ENCODE data around the gene ATP5IF1.

The ATP5IF1 gene

DNA sequence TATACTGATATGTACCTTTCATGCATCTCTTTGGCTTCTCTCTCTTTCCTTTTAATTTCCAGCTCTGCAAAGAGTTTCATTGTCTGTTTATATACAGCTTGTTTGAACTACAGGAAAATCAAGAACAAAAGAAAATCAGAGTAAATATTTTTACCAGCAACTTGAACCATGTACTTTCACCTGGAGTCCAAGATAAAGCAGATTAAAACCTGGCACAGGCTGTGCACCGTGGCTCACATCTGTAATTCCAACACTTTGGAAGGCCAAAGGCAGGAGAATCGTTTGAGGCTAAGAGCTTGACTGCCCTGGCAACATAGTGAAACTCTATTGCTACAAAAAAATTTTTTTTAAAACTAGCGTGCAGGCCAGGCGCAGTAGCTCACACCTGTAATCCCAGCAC, 30.7 kb upstream of the ATP5IF1 start:
- Histone ChIP-seq H3K36me3 (replicated peaks; ENCODE audit: insufficient read depth, low read length) (peaks cover 8% of the 10 kb centered on the region; the same call in 1 of the 2 replicates), H3K27me3 (replicated peaks; ENCODE audit: insufficient read depth, low read length) (no peaks in the 10 kb centered on the region), H2AFZ (ENCODE audit: low read length) (no peak overlapping the region), H3K27ac (ENCODE audit: low read length) (no peak overlapping the region), H3K9me3 (replicated peaks; ENCODE audit: insufficient read depth, low read length) (no peaks in the 10 kb centered on the region), H3K9me2 (replicated peaks; ENCODE audit: insufficient read depth, low read length) (no peaks in the 10 kb centered on the region), H3K79me2 (ENCODE audit: low read length) (no peaks in the 10 kb centered on the region), H3K4me3 (ENCODE audit: low read length) (no peak overlapping the region), H3K9ac (ENCODE audit: low read length) (no peak overlapping the region), H3F3A (ENCODE audit: insufficient read depth, low read length) (no peaks in the 10 kb centered on the region), H4K20me1 (ENCODE audit: insufficient read depth, low read length) (no peaks in the 10 kb centered on the region; the same call in 1 of the 2 replicates), H3K4me1 (ENCODE audit: low read length) (no peaks in the 10 kb centered on the region), H3K4me2 (ENCODE audit: low read depth, low read length) (no peak overlapping the region)
- no peak for DNase-seq
- TF ChIP-seq EZH2 (optimal IDR thresholded peaks at IDR 0.05; ENCODE audit: low read depth, low read length) = no peak
- no peak for TF ChIP-seq EZH2phosphoT487 (IDR thresholded peaks at IDR 0.05; ENCODE audit: low read length)
- TF ChIP-seq, protein P1, sequence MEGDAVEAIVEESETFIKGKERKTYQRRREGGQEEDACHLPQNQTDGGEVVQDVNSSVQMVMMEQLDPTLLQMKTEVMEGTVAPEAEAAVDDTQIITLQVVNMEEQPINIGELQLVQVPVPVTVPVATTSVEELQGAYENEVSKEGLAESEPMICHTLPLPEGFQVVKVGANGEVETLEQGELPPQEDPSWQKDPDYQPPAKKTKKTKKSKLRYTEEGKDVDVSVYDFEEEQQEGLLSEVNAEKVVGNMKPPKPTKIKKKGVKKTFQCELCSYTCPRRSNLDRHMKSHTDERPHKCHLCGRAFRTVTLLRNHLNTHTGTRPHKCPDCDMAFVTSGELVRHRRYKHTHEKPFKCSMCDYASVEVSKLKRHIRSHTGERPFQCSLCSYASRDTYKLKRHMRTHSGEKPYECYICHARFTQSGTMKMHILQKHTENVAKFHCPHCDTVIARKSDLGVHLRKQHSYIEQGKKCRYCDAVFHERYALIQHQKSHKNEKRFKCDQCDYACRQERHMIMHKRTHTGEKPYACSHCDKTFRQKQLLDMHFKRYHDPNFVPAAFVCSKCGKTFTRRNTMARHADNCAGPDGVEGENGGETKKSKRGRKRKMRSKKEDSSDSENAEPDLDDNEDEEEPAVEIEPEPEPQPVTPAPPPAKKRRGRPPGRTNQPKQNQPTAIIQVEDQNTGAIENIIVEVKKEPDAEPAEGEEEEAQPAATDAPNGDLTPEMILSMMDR (IDR thresholded peaks at IDR 0.05; ENCODE audit: low read length) = no peak

DNA sequence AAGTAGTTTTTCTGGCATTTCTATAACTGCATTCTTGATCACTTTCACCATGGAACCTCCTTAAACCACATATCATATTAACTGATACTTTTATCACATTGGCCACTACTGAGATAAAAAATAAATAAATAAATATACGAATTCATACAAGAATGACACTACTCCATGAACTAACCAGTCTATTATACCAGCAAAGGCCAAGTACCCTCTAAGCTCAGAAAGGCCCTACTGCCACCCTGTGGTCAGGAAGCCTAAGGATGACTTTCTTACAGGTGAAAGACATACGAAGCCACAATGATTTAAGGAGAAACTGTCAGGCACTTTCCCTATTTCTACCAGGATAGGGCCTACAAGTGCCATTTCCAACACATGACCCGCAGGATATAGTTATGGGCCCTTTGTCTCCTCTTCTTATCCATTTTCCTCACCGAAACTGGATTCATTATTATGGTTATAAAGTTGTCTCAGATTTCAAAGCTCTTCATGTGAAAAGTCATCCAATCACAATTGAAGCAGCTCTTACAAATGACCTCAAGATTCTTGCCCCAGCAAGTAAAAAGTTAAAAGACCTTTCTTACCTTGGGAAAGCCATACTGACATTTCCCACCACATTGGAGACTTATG, 27.0 kb upstream of the ATP5IF1 start:
- Histone ChIP-seq H3K9me2 (replicated peaks; ENCODE audit: insufficient read depth, low read length) (no peaks in the 10 kb centered on the region), H3K27ac (ENCODE audit: low read length) (no peak overlapping the region), H3K9ac (ENCODE audit: low read length) (no peak overlapping the region), H3K36me3 (replicated peaks; ENCODE audit: insufficient read depth, low read length) (no peaks in the 10 kb centered on the region; the same call in 1 of the 2 replicates), H4K20me1 (ENCODE audit: insufficient read depth, low read length) (no peaks in the 10 kb centered on the region; the same call in 1 of the 2 replicates), H3K4me2 (ENCODE audit: low read depth, low read length) (no peak overlapping the region), H3K9me3 (replicated peaks; ENCODE audit: insufficient read depth, low read length) (no peaks in the 10 kb centered on the region), H3K79me2 (ENCODE audit: low read length) (peaks cover 12% of the 10 kb centered on the region; the same call in 1 of the 2 replicates), H3K4me3 (ENCODE audit: low read length) (no peak overlapping the region), H3F3A (ENCODE audit: insufficient read depth, low read length) (0 out of 2 replicates have a peak, but pooled peaks cover 3% of the 10 kb centered on the region), H3K4me1 (ENCODE audit: low read length) (no peaks in the 10 kb centered on the region), H2AFZ (ENCODE audit: low read length) (no peak overlapping the region), H3K27me3 (replicated peaks; ENCODE audit: insufficient read depth, low read length) (no peaks in the 10 kb centered on the region)
- DNase-seq = peak; percentile 68
- TF ChIP-seq, protein P1 (IDR thresholded peaks at IDR 0.05; ENCODE audit: low read length) = peak; percentile 71
- TF ChIP-seq EZH2 (optimal IDR thresholded peaks at IDR 0.05; ENCODE audit: low read depth, low read length) (no peak), EZH2phosphoT487 (IDR thresholded peaks at IDR 0.05; ENCODE audit: low read length) (no peak)

DNA sequence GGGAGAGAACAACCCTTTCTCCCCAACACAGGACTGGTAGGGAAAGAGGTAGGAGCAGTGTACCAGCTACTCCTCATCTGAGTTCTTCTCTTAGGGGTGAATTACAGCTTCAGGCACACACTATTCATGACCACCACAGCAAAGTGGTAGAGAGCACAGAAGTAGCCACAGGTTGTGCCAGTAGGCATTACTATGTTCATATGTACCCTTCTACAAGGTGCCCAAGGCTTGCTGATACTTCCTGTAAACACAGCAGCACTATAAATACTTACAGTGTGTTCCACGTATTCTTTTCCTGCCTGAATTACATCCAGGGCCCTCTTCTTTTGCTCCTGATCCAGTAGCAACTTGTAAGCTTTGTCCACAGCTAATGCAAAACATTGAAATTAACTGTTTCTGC, 26.2 kb upstream of the ATP5IF1 start:
- no peak for DNase-seq
- H3K4me2 ChIP-seq (ENCODE audit: low read depth, low read length) = no peak overlapping the region
- no peak overlapping the region for H3K27ac ChIP-seq (ENCODE audit: low read length)
- no peak overlapping the region for H3K4me3 ChIP-seq (ENCODE audit: low read length)
- H3K9me3 ChIP-seq (replicated peaks; ENCODE audit: insufficient read depth, low read length) = no peaks in the 10 kb centered on the region
- no peaks in the 10 kb centered on the region for H3K4me1 ChIP-seq (ENCODE audit: low read length)
- H3K79me2 ChIP-seq (ENCODE audit: low read length) = peaks cover 12% of the 10 kb centered on the region; the same call in 1 of the 2 replicates
- H3K9me2 ChIP-seq (replicated peaks; ENCODE audit: insufficient read depth, low read length) = no peaks in the 10 kb centered on the region
- H3K27me3 ChIP-seq (replicated peaks; ENCODE audit: insufficient read depth, low read length) = no peaks in the 10 kb centered on the region
- H2AFZ ChIP-seq (ENCODE audit: low read length) = no peak overlapping the region
- TF ChIP-seq EZH2phosphoT487 (IDR thresholded peaks at IDR 0.05; ENCODE audit: low read length) (no peak), EZH2 (optimal IDR thresholded peaks at IDR 0.05; ENCODE audit: low read depth, low read length) (no peak)
- TF ChIP-seq, protein P1 (IDR thresholded peaks at IDR 0.05; ENCODE audit: low read length) = no peak
- H4K20me1 ChIP-seq (ENCODE audit: insufficient read depth, low read length) = no peaks in the 10 kb centered on the region; the same call in 1 of the 2 replicates
- H3K9ac ChIP-seq (ENCODE audit: low read length) = no peak overlapping the region
- 0 out of 2 replicates have a peak, but pooled peaks cover 3% of the 10 kb centered on the region for H3F3A ChIP-seq (ENCODE audit: insufficient read depth, low read length)
- H3K36me3 ChIP-seq (replicated peaks; ENCODE audit: insufficient read depth, low read length) = no peaks in the 10 kb centered on the region; the same call in 1 of the 2 replicates
